ENCODE data around the gene MRPS27.

MRPS27 gene

DNA sequence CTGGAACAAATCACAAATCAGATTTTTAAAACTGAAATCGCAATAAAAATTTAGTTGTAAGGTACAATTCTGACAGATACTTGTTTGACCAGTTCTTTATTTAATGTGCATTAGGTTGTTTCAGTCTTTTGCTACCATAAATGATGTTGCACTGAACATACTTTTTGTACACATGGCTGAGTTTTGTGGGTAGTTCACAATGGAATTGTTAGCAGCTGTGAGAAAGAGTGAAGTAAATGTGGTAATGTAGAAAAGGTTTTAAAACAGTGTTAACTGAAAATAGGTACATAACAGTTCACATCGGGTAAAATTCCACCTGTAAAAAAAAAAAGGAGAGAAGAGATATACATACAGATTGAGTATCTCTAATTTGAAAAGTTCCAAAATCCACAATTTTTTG, 25.6 kb downstream of the MRPS27 start:
- no peak for DNase-seq (ENCODE audit: low read depth)
- TF ChIP-seq CTCF (IDR thresholded peaks at IDR 0.05; ENCODE audit: low read depth, low read length, missing control alignments) = no peak
- in situ Hi-C loops (cut with HindIII; ENCODE audit: low sequenced_read_pairs) = no loop called here

GRCh38 chr5:72293495-72294055, 26.5 kb downstream of the MRPS27 start:
- DNase-seq (ENCODE audit: low read depth) = no peak
- in situ Hi-C loops (cut with HindIII; ENCODE audit: low sequenced_read_pairs) = no loop called here
- no peak for TF ChIP-seq CTCF (IDR thresholded peaks at IDR 0.05; ENCODE audit: low read depth, low read length, missing control alignments)
- no peak overlapping the region for H3K4me3 ChIP-seq (ENCODE audit: low read depth, low read length)

More for the DNA sequence above, 25.6 kb downstream of the MRPS27 start:
- H3K4me3 ChIP-seq (ENCODE audit: low read depth, low read length) = no peak overlapping the region

GRCh38 chr5:72292411-72292810, 27.6 kb downstream of the MRPS27 start:
- no peak overlapping the region for H3K4me3 ChIP-seq (ENCODE audit: low read depth, low read length)
- no peak for TF ChIP-seq CTCF (IDR thresholded peaks at IDR 0.05; ENCODE audit: low read depth, low read length, missing control alignments)
- in situ Hi-C loops (cut with HindIII; ENCODE audit: low sequenced_read_pairs) = no loop called here
- DNase-seq (ENCODE audit: low read depth) = no peak

DNA sequence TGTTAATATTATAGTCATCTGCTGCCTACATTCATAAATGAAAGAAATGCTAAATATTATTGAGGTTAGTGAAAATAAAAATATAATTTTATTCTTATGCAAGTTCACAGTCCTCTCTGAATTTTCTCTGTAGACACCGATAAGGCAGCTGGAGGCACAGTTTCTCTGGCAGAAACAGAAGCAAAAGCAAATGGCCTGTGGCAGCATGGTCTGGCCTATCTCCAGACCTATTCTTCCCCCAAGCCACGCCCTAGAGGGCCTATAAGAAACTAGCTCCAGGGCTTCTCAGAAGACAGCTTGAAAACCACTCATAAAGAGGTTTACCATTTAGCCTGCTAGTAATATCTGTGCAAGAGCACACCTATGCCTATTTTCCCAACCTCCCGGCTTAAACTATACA, 28.4 kb downstream of the MRPS27 start:
- in situ Hi-C loops (cut with HindIII; ENCODE audit: low sequenced_read_pairs) = no loop called here
- DNase-seq (ENCODE audit: low read depth) = no peak
- no peak for TF ChIP-seq CTCF (IDR thresholded peaks at IDR 0.05; ENCODE audit: low read depth, low read length, missing control alignments)
- no peak overlapping the region for H3K4me3 ChIP-seq (ENCODE audit: low read depth, low read length)

GRCh38 chr5:72290356-72291133, 29.5 kb downstream of the MRPS27 start:
- H3K4me3 ChIP-seq (ENCODE audit: low read depth, low read length) = no peak overlapping the region
- in situ Hi-C loops (cut with HindIII; ENCODE audit: low sequenced_read_pairs) = no loop called here
- DNase-seq (ENCODE audit: low read depth) = no peak
- no peak for TF ChIP-seq CTCF (IDR thresholded peaks at IDR 0.05; ENCODE audit: low read depth, low read length, missing control alignments)

- TF ChIP-seq CTCF (IDR thresholded peaks at IDR 0.05; ENCODE audit: low read depth, low read length, missing control alignments) = no peak
- H3K4me3 ChIP-seq (ENCODE audit: low read depth, low read length) = no peak overlapping the region
- DNase-seq (ENCODE audit: low read depth) = no peak
- in situ Hi-C loops (cut with HindIII; ENCODE audit: low sequenced_read_pairs) = no loop called here
Measured at GRCh38 chr5:72288924-72289323, 31.1 kb downstream of the MRPS27 start.
